ENCODE data around the gene NF2.
"Not testable (repeated sequence)": the region's sequence is repeated elsewhere in the genome, so short reads cannot be mapped to it uniquely, and the experiment has no call there.

NF2 gene

GRCh38 chr22:29603358-29604075 is at the start of gene NF2:
NF2 (plus strand) TSS chr22:29603633; CDS start chr22:29603999, 366 bp downstream.
- DNase-seq: peak; percentile 100

GRCh38 chr22:29555065-29555644 is 48.3 kb upstream of the NF2 start:
- peak; percentile 43 for DNase-seq

GRCh38 chr22:29559030-29559429 is 44.4 kb upstream of the NF2 start:
- no peak for DNase-seq

GRCh38 chr22:29559853-29560252 is 43.6 kb upstream of the NF2 start:
- no peak for DNase-seq

- no peak for DNase-seq
Observed at GRCh38 chr22:29563652-29564460, 39.6 kb upstream of the NF2 start.

GRCh38 chr22:29566513-29566912 is 36.9 kb upstream of the NF2 start:
- not testable (repeated sequence) for DNase-seq

GRCh38 chr22:29567338-29567737 is 36.1 kb upstream of the NF2 start:
- DNase-seq: no peak

GRCh38 chr22:29569011-29569678 is 34.3 kb upstream of the NF2 start:
- no peak for DNase-seq

GRCh38 chr22:29570456-29570855 is 33.0 kb upstream of the NF2 start:
- DNase-seq: no peak

GRCh38 chr22:29570912-29571549 is 32.4 kb upstream of the NF2 start:
- no peak for DNase-seq

GRCh38 chr22:29574762-29575450 is 28.5 kb upstream of the NF2 start:
- DNase-seq: no peak

- DNase-seq: no peak
Observed at GRCh38 chr22:29578462-29579200, 24.8 kb upstream of the NF2 start.

GRCh38 chr22:29580200-29580810 is 23.1 kb upstream of the NF2 start:
- DNase-seq: no peak

GRCh38 chr22:29581799-29582198 is 21.6 kb upstream of the NF2 start:
- DNase-seq: no peak

GRCh38 chr22:29584975-29585374 is 18.5 kb upstream of the NF2 start:
- no peak for DNase-seq

GRCh38 chr22:29586193-29586705 is 17.2 kb upstream of the NF2 start:
- not testable (repeated sequence) for DNase-seq

- DNase-seq: no peak
Observed at GRCh38 chr22:29587938-29588699, 15.3 kb upstream of the NF2 start.

GRCh38 chr22:29593923-29594322 is 9.5 kb upstream of the NF2 start:
- DNase-seq: no peak

- not testable (repeated sequence) for DNase-seq
Observed at GRCh38 chr22:29594447-29594846, 9.0 kb upstream of the NF2 start.

- DNase-seq: no peak
Observed at GRCh38 chr22:29596408-29596807, 7.0 kb upstream of the NF2 start.
